Measurements from ENCODE around the gene PHF2. TPM values are rescaled to one million over a fixed set of nuclear protein-coding genes. Genes with fewer than 3 reads are reported as not detected.

The PHF2 gene
- total and polyA plus RNA-seq, 2 of the 8 experiments (the other 6 are each of a cell fraction or from before 2014, with no cell fraction given): 3.4 to 9.4 TPM

DNA sequence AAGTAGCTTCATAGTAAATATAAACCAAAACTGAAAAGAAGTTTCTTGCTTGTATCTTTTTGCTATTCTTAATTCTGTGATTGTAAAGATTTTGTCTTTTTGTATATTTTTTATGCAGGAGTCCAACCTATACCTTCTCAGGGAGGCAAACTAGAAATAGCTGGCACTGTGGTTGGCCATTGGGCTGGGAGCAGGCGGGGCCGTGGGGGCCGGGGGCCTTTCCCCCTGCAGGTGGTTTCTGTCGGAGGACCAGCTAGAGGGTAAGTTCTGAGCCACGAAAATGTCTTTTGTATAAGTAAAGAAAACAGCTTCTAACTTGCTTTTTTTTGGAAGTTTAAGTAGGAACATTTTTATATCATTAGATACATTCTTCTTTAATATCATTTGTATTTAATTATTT lies 15.4 kb upstream of the PHF2 start:
- Histone ChIP-seq H3K9ac (replicated peaks in 1 of 4; ENCODE audit: extremely low read depth in 1 of 4, low read depth in 3 of 4, low read length in 3 of 4) (no peak overlapping the region), H3K4me2 (ENCODE audit: insufficient read depth in 1 of 2, low read depth in 2 of 2, low read length in 2 of 2) (no peak overlapping the region), H2AK5ac (ENCODE audit: low read depth, low read length) (no peak overlapping the region), H3K18ac (ENCODE audit: extremely low read depth, low read length) (no peak overlapping the region), H4K20me1 (replicated peaks in 1 of 2; ENCODE audit: control insufficient read depth in 1 of 2, insufficient read depth in 2 of 2, low read length in 2 of 2) (peaks cover 2% of the 10 kb centered on the region in 2 experiments), H3K27me3 (replicated peaks in 1 of 4; ENCODE audit: control insufficient read depth in 3 of 4, extremely low read depth in 1 of 4, insufficient read depth in 3 of 4, low read length in 3 of 4) (no peaks in the 10 kb centered on the region), H2BK120ac (replicated peaks; ENCODE audit: low read depth, low read length) (no peak overlapping the region), H3K23ac (ENCODE audit: insufficient read length) (no peak overlapping the region), H2BK20ac (ENCODE audit: low read length) (no peak overlapping the region), H3K79me2 (ENCODE audit: control insufficient read depth in 1 of 2, insufficient read depth in 2 of 2, low read length in 2 of 2) (no peaks in the 10 kb centered on the region), H3K56ac (replicated peaks; ENCODE audit: insufficient read length, low read depth, low read length) (no peak overlapping the region), H2BK15ac (ENCODE audit: low read length) (no peak overlapping the region), H4K91ac (replicated peaks; ENCODE audit: insufficient read length, low read length) (no peak overlapping the region), H2BK5ac (ENCODE audit: low read depth, low read length) (no peak overlapping the region), H4K8ac (ENCODE audit: extremely low read depth, insufficient read depth, low read length) (no peak overlapping the region), H3K14ac (ENCODE audit: insufficient read length) (no peak overlapping the region), H2BK12ac (ENCODE audit: low read depth, low read length) (no peak overlapping the region), H3K79me1 (ENCODE audit: low read depth, low read length) (no peaks in the 10 kb centered on the region), H3K4ac (replicated peaks; ENCODE audit: insufficient read length, low read depth, low read length) (no peak overlapping the region), H3K27ac (ENCODE audit: low read depth, low read length) (no peak overlapping the region), H3K36me3 (ENCODE audit: control insufficient read depth in 2 of 4, insufficient read depth in 4 of 4, low read length in 3 of 4) (peaks cover 16 to 55% (median 32%) of the 10 kb centered on the region in 4 experiments; a peak in 7 of 8 replicates), H3K4me3 (ENCODE audit: extremely low read depth in 1 of 4, insufficient read depth in 2 of 4, low read depth in 3 of 4, low read length in 4 of 4) (no peak overlapping the region), H3K23me2 (ENCODE audit: low read depth, low read length) (no peaks in the 10 kb centered on the region), H3K4me1 (replicated peaks in 1 of 4; ENCODE audit: control insufficient read depth in 3 of 4, insufficient read depth in 4 of 4, low read length in 3 of 4) (no peaks in the 10 kb centered on the region), H3K9me3 (ENCODE audit: insufficient read depth in 2 of 2, low read depth in 1 of 2, low read length in 1 of 2) (no peaks in the 10 kb centered on the region), H4K5ac (ENCODE audit: insufficient read length, low read depth, low read length) (no peak overlapping the region), H2AFZ (ENCODE audit: low read length) (no peak overlapping the region)
- ChIA-PET CTCF (ENCODE audit: partially characterized antibody) (interaction anchor here (0.6 to 1.8 kb wide), 3 partner anchors 11 to 1295 kb away, joined by 3 to 5 read pairs (median 3); no protein-coding TSS in a partner anchor), POLR2A (ENCODE audit: partially characterized antibody) (no interaction called here)
- DNase-seq (ENCODE audit: low read depth in 1 of 2, low spot score in 2 of 2) (no peak), FAIRE-seq (no peak)
- TF ChIP-seq ZNF274 (IDR thresholded peaks at IDR 0.05; ENCODE audit: borderline replicate concordance, extremely low read depth, low read length) (no peak), SAP30 (IDR thresholded peaks at IDR 0.05; ENCODE audit: insufficient read depth, insufficient replicate concordance, low read length) (no peak), CREB1 (IDR thresholded peaks at IDR 0.05) (no peak), GTF2F1 (IDR thresholded peaks at IDR 0.05; ENCODE audit: borderline replicate concordance, low read depth, low read length) (no peak)
- WGBS, 2 experiments (ENCODE audit: extremely low coverage in 1 of 2, insufficient coverage in 1 of 2, insufficient read length in 1 of 2, insufficient replicate concordance in 2 of 2, low coverage in 1 of 2, low lambda C conversion rate in 2 of 2, missing lambda C conversion rate in 1 of 2): 90% methylated on average over 5 of the region's 5 CpGs; no CpG with 5 or more reads in 1 of the 2 experiments

All from H1 (cell line).